NOMO-1 (cell line): Measurements from ENCODE around the gene RET.
"Not testable (repeated sequence)": the region's sequence is repeated elsewhere in the genome, so short reads cannot be mapped to it uniquely, and the experiment has no call there.

Experiments
- DNase-seq, 2 experiments: peaks; one replicate each; lab custom pipeline; 2025; ENCODE audit not compliant: unreplicated experiment in 2 of 2; lab: John Stamatoyannopoulos, UW

The RET gene

DNA sequence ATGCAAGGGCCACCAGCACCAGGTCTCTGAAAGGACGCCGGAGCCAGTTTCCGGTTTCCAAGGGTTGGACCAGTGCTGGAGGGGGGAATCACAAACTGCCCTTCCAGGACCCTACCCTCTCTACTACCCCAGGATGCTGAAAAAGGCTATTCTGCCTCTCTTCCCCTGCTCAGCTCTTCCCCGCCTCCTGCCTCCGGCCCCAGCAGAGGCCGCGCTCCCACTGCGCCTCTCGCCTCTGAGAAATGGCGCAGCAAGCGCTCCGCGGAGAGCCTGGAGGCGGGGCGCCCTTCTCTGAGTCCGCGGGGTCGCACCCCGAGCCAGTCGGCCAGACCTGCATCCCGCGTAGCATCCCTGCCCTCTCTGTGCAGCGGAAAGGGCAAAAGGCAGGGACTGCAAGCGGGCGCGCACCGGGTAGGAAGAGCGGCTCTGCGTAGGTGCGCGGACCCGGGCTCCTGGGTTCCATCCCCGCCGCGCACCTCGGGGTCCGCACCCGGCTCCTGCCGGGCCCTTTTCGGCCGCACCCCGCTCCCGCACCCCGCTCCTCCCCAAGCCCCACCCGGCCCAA is 476 bp upstream of the RET start:
- DNase-seq, result peak; percentile 30 to 41

DNA sequence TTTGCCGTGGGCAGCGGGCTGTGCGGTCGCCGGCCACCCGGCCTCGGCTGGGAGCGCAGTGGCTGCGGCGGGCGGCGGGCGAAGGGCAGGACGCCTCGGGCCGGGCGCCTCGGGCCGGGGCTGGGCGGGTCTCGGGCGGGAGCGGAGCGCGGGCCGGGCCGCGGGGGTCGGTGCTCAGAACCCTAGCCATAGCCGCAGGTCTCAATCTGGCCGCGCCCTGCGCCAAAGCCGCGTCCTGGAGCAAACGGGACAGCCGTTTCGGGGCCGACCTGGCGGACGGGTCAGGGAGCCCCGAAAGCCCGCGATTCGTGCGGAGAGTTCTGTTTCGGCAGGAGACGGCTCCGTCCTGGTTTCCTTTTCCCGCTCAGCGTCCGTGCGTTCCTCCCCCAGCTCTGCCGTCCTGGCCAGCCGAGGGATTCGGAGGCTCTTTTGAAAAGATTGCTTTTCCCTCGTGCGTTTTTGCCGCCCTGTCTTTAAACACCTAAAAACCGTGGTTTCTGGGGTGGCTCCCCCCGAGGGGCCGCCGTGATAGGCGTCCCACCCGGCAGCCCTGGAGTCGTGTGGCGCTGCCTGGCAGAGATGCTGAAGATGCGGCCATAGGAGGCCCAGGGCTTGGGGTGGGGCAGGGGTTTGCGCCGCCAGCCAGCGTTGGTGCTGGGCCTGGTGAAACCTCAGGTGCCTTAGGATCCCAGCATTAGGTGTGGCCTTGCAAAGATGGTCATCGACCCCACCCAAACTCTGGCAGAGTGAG is 727 bp downstream of the RET start:
- DNase-seq, result no peak

DNA sequence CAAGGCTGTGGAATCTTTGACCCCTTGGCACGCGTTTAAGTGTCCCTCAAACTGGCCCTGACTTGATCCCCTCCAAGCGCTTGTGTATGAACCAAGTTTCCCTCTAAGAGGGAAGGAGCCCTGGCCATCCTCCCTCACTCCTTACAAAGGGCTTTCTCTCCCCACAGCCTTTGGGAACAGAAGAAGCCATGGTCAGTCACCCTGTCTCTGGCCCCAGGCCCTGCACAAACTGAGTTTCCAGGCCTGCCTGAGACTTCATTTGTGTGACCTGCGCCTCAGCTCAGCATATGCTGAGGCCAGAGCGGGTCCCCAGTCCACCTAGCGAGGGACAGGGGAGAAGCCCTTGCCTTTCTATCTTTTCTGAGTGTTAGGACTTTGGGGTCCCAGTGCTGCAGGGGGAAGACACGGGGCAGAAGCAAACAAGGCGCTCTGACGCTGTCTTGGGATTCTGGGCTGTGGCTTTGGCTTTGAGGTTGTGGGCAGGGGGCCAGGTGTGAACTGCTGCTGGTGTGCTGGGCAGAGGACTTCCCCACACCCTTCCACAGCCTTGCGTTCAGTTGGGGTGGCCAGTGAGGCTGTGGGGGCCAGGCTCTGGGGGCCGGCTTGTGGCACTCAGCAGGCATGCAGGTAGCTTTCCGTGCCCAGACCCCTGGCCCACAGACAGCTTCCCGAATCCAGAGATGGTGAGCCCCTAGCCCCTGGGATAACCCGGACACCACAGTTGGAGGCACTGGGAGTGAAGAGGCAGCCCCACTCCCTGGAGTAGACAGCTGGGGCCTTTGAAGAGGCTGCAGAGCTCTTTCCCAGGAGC is 1.5 kb downstream of the RET start:
- DNase-seq, result peak; percentile 17 to 21

DNA sequence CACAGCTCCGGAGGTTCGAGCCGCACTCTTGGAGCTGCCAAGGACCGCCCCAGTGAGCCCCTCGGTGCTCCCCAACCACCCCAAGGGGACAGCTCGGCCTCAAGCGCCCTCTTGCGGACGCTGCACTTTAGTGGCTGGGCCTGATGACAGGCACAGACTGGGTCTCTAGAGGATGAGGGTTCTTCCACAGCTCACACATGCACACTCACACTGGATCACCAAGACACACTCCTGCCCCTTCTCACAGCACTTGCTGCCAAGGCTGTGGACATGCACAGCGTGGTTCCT is 2.1 kb downstream of the RET start:
- DNase-seq, result peak; percentile 49 to 70

DNA sequence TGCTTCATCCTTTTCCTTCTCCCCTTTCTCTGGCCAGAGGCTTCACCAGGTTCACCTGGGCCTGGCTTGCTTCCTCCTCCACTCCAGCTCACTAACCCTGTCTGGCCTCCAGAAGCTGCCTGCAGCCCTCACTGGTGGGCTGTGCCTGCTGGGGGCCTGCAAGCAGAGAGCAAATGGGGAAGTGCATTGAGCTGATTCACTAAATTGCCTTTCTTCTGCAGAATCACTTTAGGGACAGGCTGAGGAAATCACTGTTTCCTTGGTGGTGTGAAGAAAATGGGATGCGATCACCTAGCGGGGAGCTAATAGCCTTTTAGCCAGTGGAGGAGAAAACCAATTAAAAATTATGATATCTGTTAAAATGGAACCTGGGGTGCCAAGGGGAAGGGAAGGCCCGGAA is 3.0 kb downstream of the RET start:
- peak; percentile 66 to 69 for DNase-seq

DNA sequence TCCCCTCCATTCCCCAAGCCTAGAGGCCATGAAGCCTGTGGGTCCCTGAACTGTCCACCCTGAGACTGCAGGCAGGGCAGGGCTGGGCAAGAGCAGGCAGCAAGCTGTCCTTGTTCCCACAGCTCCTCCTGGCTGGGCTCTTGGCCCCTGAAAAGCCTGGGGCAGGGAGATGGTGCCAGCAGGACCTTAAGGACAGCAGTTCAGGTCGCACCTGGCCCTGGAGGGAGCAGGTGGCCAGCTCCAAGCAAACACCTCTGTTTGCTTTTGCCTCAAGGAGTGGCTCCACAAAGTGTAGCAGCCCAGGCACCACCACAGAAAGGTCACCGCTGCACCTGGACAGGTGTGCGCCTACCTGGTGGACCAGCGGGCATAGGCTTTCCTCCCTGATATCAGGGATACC is 5.2 kb downstream of the RET start:
- no peak for DNase-seq

DNA sequence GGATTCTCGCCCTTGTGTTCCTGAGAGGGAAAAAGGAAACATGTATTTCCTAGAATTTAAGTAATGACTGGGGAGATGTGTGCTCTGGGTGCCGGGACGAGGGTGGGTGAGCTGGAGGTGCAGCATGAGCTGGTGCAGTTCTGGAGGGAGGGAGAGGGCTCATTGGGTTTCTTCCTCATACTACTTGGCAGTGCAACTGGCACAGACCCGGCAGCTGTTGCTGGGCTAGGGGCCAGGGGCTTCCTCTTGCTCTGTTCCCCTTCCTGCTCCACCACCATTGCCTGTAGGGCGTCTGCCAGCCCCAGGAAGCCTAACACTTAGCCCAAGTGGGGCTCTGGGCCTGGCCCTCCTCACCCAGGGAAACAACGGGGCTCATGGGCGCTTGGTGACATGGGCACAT is 5.9 kb downstream of the RET start:
- no peak for DNase-seq

DNA sequence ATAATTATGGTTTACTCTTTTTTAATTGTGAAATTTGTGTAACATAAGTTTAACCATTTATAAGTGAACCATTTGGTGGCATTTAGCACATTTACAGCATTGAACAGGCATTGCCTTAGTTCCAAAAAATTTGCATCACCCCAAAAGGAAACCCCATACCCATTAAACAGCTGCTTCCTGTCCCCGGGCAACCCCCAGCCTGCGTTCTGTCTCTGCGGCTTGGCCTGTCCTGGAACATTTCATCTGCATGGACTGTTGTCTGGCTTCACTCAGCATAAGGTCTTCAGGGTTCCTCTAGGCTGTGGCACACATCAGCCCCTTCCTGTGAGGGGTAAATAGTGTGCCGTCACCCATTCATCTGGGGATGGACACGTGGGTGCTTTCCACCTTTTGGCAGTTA is 6.9 kb downstream of the RET start:
- no peak for DNase-seq

DNA sequence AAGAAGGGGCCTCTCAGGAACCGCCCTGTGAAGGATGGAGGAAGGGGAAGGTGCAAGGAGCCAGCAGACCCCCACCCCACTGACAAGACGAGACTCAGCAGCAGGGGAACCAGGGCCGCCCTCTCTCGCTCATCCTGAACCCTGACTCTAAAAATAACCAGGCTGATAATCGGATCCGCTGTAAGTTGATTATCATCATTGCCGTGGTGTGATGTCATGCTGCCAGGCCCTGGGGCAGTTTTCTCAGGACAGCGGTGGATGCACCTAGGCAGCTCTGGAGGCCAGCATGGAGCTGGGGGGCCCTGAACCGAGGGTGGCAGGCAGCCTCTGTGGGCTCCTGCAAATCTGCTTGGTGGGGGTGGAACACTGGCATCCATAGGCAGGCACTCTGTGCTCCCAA is 7.9 kb downstream of the RET start:
- no peak for DNase-seq

DNA sequence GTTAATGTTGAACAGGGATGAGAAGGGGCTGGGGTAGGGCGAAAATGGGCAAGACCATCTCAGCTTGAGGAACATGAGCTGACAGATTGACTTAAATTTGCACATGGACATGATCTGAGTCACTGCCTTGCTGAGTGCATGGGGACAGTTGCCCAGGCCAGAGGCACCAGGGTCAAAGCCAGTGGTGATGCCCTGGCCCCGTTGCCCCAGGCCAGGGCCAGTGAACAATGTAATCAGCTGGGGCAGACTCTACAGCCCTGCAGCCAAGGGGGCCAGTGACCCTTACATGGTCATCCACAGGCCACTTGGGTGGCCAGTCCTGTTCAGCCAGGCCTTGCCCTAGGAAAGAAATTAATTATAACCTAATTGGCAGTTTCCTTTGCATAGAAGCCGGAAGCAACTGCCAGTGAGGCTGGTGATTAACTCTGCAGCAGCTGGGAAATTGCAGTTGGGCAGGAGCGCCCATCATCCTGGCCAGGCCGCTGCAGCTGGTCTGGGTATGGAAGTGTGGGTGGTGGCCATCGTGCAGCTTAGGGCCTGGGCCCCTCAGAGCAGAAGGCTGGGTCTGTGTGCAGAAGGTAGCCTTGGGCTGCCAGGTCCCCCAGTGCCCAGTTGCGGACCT is 9.6 kb downstream of the RET start:
- no peak for DNase-seq

DNA sequence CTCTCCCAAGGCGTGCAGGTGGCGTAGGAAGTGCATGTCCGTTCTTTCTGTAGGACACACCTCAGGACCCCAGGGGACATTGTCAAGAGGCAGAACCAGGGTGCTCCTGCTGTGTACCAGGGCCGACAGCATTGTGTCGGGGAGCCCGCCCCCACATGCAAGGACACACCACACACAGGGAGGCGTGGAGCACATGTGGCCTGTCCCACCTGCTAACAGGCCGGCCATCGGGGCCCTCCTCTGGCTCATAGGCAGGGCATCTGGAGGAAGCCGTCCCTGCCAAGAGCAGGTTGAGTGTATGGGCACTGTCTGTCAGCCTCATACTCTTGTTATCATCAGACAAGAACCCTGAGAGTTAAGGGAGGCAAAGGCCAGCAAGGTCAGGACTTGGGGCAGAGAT is 12.7 kb downstream of the RET start:
- no peak for DNase-seq

DNA sequence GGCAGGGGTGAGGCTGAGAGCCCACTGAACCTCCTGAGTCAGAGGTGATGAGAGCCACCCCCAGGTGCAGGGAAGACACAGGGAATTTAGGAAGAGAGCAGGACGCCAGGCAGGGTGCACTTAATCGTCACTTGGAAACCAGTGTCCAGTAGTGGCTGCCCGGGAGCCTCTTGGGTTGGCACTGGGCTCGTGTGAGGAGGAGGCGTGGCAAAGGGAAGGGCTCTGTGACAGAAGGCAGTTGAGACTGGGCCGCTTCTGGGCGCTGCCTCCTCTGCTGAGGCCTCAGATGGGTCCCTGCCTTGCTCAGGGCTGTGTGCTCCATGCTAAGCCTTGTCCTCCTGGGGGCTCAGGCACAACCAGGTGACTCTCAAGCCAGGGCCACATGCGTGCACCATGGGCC is 13.3 kb downstream of the RET start:
- DNase-seq, result no peak

DNA sequence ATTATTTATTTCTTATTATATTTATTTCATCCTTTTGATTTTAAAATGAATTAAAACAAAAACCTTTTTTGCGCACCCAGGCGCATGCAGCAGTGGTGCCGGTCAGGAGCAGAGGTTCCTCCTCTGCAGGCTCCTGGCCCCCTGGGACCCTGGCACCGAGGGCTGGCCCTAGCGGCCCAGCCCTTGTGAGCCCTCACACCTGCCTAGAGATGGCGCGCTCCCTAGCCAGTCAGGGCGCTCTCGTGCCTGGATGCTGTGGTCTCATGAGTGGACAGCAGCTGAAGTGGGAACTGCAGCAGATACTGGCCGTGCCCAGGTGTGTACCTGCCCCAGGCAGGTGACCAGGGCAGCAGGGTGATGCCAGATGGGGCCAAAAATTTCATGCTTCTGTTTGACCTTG is 13.8 kb downstream of the RET start:
- DNase-seq, result no peak

DNA sequence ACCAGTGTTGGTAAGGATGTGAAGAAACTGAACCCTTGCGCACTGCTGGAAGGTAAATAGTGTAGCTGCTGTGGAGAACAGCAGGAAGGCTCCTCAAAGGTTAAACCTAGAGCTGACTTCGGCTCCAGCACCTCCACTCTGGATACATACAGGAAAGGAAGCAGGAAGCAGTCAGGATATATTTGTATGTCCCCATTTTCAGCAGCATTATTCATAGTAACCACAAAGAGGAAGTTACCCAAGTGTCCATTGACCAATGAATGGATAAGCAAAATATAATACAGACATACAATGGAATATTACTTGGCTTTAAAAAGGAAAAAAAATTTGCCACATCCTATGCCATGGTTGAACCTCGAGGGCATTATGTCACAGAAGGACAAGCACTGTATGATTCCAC is 15.0 kb downstream of the RET start:
- peak; percentile 31 to 86 for DNase-seq

DNA sequence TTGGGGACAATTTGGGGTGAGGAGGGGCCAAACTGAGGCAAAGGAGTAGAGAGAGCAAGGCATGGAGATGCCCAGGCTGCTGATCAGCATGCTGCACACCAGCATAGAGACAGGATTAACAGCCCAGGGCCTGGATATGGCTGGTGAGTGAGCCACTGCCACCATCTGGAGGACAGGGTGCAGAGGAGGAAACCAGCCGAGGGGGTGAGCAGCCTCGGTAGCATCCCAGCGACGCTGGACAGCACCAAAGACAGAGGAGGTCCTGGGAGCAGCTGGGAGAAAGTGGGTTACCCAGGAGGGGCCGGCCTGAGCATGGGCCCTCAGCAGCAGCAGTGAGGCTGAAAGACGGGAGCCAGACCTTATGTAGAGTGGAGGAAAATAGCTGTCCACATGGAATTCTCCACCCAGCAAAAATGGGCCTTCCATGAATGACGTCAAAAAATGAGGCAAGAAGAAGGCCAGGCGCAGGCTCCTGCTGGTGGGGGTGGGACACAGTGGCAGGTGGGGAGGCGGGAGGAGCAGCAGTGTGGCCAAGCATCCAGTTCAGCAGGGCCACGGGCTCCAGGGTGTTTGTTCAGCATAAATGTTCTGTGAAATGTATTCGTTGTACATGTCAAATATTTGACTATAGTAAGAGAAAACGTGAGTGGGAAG is 16.7 kb downstream of the RET start:
- no peak for DNase-seq

DNA sequence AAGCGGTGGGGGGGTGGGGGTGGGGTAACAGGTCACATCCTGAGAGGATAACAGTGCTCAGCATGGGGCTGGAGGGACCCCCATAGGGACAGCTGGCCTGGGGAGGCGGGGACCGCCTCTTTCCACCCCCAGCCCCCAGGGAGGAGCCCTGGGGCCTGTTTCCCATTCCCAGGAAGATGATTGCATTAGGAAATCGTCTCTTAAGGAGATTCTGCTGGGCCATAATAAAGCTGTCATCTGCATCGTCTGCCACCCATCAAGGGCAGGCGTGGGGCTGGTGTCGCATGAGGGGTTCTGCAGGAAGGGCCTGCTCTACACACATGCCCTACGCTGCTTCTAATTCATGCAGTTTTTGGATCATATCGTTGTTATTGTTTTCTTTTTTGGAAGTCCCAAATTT is 17.2 kb downstream of the RET start:
- DNase-seq, result no peak

DNA sequence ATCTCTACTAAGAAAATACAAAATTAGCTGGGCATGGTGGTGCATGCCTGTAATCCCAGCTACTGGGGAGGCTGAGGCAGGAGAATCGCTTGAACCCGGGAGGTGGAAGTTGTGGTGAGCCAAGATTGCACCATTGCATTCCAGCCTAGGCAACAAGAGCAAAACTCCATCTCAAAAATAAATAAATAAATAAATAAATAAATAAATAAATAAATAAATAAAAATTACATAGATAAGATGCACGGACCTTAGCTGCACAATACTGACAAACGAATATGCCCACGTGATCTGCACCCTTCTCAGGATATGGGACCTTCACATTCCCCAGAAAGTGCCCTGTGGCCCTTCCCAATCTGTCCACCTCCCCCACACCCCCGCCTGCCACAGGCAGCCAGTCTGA is 22.5 kb downstream of the RET start:
- not testable (repeated sequence) for DNase-seq

DNA sequence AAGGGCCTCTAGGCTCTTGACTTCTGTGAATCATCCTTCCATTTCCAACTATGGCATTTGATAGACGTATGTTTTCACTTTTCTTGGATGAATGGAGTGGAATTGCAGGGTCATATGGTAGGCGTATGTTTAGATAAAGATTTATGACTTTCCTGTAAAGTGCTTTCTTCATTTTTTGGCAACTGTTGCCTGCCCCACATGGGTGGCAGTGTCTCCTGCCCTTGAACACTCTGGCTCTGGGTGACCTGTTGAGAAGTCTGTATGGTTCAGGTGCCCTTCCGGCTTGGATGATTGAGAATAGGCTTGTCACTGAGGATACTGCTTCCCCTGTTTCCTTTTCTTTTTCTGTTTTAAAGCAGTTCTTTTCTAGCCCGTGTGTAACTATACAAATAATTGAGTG is 23.1 kb downstream of the RET start:
- no peak for DNase-seq

DNA sequence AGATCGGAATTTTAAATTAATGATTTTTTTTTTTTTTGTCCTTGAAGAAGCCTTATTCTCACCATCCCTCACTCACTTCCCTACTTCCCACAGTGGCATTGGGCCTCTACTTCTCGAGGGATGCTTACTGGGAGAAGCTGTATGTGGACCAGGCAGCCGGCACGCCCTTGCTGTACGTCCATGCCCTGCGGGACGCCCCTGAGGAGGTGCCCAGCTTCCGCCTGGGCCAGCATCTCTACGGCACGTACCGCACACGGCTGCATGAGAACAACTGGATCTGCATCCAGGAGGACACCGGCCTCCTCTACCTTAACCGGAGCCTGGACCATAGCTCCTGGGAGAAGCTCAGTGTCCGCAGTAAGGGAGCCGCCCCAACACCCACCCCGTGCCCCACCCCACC is 23.5 kb downstream of the RET start:
- no peak for DNase-seq

DNA sequence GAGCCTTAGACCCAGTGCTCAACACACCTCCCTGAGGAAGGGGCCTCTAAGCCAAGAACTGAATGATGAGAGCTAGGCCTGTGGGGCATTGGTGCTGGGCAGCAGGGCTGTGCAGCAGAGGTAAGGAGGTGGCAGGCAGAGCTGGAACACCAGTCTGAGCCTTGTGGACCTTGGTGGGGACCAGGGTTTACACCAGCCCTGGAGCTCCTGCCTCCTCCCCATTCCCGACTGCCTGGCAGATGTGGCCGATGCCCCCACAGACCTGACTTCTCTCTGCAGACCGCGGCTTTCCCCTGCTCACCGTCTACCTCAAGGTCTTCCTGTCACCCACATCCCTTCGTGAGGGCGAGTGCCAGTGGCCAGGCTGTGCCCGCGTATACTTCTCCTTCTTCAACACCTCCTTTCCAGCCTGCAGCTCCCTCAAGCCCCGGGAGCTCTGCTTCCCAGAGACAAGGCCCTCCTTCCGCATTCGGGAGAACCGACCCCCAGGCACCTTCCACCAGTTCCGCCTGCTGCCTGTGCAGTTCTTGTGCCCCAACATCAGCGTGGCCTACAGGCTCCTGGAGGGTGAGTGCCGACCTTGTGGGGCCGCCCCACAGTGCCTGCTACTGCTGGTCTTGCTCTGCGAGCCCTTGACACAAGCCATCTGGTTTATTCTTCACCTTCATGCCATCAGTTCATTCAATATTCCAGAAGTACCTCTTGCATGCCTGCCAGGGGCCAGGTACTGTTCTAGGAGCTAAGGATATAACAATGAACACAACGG is 25.4 kb downstream of the RET start:
- DNase-seq, result no peak
